HG03460 (cell line): ENCODE results near the gene UBASH3A.
"Not testable (repeated sequence)": the region's sequence is repeated elsewhere in the genome, so short reads cannot be mapped to it uniquely, and the experiment has no call there.

ENCODE experiments used
- ATAC-seq: cut with Tn5 transposase; IDR thresholded peaks from one replicate; pipeline ENCODE4 v1.9.1; 2021; ENCODE audit not compliant: unreplicated experiment

UBASH3A gene

DNA sequence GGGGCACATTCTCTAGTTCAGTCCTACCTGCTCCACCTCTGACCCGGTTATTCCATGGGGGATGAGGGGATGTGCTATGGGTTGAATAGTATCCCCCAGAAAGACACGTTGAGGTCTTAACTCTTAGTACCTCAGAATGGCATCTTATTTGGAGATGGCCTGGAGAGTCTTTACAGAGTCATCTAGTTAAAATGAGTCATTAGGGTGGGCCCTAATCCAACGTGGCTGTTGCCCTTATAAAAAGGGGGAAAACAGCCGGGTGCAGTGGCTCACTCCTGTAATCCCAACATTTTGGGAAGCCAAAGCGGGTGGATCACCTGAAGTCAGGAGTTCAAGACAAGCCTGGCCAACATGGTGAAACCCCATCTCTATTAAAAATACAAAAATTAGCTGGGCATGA, 13.5 kb upstream of the UBASH3A start:
- ATAC-seq: no peak

DNA sequence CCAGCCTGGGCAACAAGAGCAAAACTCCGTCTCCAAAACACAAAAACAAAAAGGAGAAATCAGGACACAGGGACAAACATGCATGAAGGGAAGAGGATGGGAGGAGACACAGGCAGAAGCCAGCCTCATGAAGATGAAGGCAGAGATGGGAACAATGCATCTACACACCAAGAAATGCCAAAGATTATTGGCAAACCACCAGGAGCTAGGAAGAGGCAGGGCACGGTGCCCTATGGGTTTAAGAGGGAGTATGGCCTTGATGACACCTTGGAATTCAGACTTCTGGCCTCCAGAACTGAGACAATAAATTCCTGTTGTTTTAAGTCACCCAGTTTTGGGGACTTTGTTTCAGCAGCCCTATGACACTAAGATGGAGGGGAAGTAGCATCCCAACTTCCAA, 13.0 kb upstream of the UBASH3A start:
- no peak for ATAC-seq

DNA sequence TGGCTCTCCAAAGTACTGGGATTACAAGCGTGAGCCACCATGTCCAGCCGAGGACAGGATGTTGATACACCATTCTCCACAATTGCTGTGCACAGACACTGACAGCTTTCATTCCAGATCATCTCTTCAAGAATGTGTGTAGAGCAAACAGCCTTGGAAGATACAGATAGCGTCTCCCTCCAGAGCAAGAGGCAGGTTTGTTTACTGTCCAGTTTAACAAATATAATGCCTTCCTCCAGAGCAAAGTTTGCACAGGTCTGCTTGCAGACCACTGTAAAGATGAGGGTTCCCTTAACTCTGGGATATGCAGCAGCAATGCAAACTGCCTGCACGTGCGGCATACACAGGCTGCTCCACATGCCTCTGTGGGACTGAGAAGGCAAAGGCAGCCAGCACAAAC, 12.4 kb upstream of the UBASH3A start:
- ATAC-seq: no peak

GRCh38 chr21:42392731-42393442, 10.8 kb upstream of the UBASH3A start:
- ATAC-seq: peak; percentile 79

DNA sequence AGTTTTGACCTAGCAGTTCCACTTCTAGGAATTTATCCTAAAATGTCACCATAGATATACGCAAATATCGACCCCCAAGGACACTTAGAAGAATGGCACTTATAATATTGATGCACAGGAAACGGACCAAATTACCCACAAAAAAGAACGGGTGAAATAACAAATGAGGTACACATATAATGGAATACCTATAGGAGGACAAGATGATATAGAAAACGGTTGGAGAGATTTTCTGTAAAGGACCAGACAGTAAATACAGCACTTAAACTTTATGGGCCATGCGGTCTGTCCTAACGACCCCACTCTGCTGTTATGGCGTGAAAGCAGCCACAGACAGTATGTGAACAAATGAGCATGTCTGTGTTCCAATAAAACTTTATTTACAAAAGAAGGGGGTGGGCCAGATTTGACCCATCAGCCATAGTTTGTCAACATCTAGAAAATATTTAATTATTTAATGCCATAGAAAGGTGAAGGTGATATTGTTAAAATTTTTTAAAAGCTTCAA, 10.2 kb upstream of the UBASH3A start:
- ATAC-seq: no peak

DNA sequence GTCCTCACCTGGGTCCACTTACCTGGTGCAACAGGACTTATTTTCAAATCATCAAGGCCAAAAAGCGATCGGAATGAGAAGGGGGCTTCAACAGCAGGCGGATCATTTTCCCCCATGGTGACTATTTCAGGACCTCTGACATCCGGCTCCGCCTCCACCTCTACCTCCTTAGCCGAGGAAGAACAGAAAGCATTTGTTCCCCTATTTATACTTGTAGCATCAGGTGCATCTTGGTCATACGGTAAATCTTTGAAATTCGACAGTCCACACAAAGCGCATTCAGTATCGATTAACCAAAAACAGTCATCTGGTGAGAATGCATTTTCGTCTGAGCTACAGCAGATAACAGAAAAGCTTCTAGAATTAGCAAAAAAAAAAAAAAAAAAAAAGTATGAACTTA, 8.4 kb upstream of the UBASH3A start:
- ATAC-seq: no peak

- no peak for ATAC-seq
Observed at GRCh38 chr21:42395905-42396651, 7.6 kb upstream of the UBASH3A start, which contains the start of gene TMPRSS3. TSS of gene TMPRSS3 (minus strand) at chr21:42396052. CDS start at chr21:42395417, 635 bp downstream.

DNA sequence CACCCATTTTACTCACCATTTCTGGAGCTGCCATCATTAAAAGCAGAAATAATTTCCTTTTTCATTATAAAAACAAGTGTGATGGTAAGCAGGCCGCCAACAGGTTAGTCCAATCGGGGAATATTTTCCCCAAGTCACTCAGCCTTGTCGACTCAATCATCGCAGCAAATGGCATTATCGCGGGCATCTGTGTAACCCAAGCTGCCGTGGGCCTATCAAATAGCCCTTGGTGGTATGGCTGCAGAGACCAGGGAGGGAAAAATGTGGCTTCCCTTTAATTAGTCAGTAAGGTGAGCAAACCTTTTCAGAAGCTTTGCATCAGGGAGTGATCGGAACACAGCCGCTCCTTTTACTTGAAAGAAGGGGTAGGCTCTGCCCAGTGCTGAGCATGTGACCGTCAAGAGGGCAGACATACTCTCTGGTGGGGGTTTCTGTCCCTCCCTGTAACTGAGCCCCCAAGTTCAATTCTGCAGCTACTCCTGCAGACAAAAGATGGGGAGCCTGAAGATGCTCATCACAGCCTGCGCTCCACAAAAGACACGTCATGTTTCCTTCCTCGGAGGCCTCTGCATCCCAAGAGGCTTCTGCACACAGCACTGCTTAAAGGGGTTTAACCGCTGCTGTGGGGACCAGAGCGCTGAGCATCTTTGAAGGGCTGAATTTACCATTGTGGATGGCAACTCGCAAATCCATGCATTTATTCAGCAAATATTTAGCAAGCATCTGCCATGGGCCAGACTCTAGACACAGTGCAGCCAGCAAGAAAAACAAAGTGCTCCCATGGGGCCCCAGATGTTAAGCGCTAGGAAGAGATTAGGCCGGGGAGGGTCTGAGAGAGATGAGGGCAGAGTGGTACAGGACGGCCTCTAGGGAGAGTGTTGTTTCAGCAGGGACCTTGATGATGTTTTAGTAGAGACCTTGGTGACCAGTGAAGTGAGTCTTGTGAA, 6.6 kb upstream of the UBASH3A start:
- no peak for ATAC-seq

DNA sequence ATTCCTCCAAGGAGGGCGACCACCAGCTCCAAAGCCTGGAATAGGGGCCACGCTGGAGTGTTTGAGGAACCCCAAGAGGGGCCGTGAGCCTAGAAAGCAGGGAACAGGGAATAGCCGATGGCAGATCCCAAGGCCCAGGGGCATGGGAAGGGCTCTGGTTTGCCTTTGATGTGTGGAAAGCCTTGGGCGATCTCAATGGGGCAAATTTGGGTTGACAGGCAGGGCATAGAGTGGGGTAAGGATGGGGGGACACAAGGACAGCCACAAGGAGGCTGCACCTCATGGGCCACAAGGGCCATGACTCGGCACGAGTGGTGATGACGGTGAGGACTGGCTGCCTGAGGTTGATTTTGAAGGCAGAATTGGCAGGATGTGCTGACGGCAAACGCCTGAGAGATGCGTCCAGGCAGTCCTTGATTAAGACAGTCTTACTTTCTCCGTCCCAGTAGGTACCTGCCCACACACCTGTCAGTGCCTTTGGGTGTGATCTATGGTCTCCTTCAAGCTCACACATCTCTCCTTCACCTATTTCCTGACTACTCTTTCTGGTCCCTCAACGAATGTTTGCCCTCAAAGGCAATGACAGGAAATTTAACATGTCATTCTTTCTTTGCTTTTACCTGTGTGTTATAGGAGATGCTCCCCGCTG, 5.8 kb upstream of the UBASH3A start:
- ATAC-seq: no peak

DNA sequence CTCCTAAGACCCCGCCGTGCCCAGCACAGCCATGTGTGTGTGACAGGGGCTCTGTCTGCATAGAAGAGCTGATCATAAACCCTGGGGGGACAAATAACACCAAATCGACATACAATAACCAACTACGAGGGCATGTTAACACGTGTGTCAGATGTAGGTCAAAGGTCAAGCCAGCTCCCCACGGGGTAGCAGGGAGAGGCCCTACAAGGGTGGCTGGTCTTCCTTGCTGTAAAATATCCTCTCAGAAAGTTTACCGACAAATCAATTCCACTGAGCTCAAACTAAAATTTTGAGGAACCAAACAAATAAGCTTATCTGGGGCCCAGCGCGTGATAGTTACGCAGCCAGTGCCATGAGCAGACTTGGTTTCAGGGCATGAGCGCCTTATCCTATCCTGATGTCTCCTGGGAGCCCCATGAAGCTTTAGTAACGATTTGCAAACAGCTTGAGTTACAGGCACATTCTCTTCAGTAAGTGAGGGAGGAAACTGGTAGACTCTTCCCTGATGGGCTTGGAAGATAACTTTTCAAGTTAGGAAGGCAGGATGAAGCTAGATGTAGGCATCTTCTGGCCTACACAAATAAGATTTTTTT, 5.2 kb upstream of the UBASH3A start:
- ATAC-seq: no peak

GRCh38 chr21:42400525-42400924, 3.2 kb upstream of the UBASH3A start:
- ATAC-seq: no peak

DNA sequence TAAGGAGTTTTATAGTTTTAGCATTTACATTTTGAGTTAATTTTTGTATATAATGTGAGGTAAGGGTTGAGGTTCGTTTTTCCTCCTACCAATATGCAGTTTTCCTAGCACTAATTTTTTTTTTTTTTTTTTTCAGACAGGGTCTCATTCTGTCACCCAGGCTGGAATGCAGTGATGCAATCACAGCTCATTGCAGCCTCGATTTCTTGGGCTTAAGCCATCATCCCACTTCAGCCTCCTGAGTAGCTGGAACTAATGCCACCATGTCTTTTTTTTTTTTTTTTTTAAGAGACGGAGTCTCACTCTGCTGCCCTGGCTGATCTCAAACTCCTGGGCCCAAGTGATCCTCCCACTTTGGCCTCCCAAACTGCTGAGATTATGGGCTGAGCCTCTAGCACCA, 2.5 kb upstream of the UBASH3A start:
- ATAC-seq: no peak

DNA sequence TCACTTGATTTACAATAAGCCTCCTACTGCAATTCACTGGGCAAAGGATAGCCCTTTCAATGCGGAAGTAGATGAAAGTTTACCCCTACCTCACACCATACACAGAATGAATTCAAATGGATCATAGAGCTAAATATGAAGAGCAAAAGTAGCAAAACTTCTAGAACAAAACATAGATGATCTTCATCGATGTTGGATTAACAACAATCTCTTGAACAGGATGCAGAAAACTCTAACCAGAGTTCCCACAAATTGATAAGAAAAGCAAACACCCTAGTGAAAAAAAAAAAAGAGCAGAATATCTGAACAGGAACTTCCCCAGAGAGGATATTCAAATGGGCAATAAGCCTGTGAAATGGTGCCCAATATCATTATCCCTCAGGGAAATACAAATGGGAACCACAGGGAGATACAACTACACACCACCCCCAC, 1.9 kb upstream of the UBASH3A start:
- no peak for ATAC-seq

- no peak for ATAC-seq
Observed at GRCh38 chr21:42404539-42404938, 837 bp downstream of the UBASH3A start.

- ATAC-seq: no peak
Observed at GRCh38 chr21:42405064-42406013, 1.6 kb downstream of the UBASH3A start.

- no peak for ATAC-seq
Observed at GRCh38 chr21:42406201-42406621, 2.5 kb downstream of the UBASH3A start.

DNA sequence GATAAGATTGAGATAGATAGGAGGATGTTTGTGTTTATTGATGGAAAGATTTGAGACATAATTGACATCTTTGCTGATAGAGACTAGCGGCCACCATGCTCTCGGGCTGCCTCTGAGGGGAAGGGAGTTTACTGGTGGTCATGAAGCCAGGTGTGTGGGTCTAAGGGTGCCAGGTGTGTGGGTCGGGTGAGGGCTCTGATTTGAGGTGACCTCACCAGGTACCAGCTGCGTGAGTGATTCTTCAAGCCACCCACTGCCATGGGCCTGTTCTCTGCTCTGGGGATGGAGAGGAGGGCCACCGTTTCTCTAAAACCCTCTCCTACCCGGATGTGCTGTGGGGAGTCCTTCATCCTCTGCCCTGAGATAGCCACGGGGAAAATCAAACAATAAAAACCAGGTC, 3.2 kb downstream of the UBASH3A start:
- ATAC-seq: no peak

DNA sequence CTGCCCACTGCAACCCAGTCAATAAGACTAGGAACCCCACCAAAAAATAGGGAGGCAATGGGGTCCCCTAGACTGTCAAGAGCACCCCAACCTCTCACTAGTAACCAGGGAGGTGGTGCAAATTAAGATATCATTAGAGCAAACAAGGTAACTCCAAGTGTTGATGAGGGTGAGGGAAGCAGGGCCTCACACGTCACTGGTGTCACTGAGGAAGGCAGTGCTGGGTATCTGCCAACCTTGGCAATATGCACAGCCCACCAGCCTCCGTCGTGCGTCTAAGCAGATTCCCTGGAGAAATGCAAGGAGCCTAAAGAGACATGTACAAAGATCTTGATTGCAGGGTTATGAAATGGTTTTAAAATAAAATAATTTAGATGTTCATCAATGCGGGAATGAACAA, 3.8 kb downstream of the UBASH3A start:
- ATAC-seq: no peak

GRCh38 chr21:42408718-42409117, 5.0 kb downstream of the UBASH3A start:
- ATAC-seq: not testable (repeated sequence)
